NCI-H128 (cell line): Measurements from ENCODE around the gene AP5B1.
"Not testable (repeated sequence)": the region's sequence is repeated elsewhere in the genome, so short reads cannot be mapped to it uniquely, and the experiment has no call there.

ENCODE experiments used
- DNase-seq: peaks from one replicate; lab custom pipeline; 2025; ENCODE audit not compliant: unreplicated experiment; lab: John Stamatoyannopoulos, UW

The AP5B1 gene

GRCh38 chr11:65767806-65768205 is 13.0 kb downstream of the AP5B1 start:
- DNase-seq, result not testable (repeated sequence)

- no peak for DNase-seq
These were observed 13.4 kb downstream of the AP5B1 start for GRCh38 chr11:65767406-65767805.

GRCh38 chr11:65766535-65766934 is 14.2 kb downstream of the AP5B1 start:
- DNase-seq, result no peak

GRCh38 chr11:65764434-65764833 is 16.3 kb downstream of the AP5B1 start:
- DNase-seq, result no peak

- not testable (repeated sequence) for DNase-seq
These were observed 18.0 kb downstream of the AP5B1 start for GRCh38 chr11:65762816-65763215.

GRCh38 chr11:65762169-65762568 is 18.6 kb downstream of the AP5B1 start:
- not testable (repeated sequence) for DNase-seq

- DNase-seq, result no peak
These were observed 35.7 kb downstream of the AP5B1 start for GRCh38 chr11:65745049-65745448.

- DNase-seq, result no peak
These were observed 36.1 kb downstream of the AP5B1 start for GRCh38 chr11:65744699-65745042.

- DNase-seq, result no peak
These were observed 36.6 kb downstream of the AP5B1 start for GRCh38 chr11:65744026-65744698.

GRCh38 chr11:65743681-65744025 is 37.1 kb downstream of the AP5B1 start:
- no peak for DNase-seq

- no peak for DNase-seq
These were observed 38.4 kb downstream of the AP5B1 start for GRCh38 chr11:65742353-65742752.

- DNase-seq, result no peak
These were observed 39.6 kb downstream of the AP5B1 start for GRCh38 chr11:65741185-65741584.

- no peak for DNase-seq
These were observed 41.8 kb downstream of the AP5B1 start for GRCh38 chr11:65739022-65739421.

GRCh38 chr11:65736810-65737209 is 44.0 kb downstream of the AP5B1 start:
- no peak for DNase-seq

- DNase-seq, result not testable (repeated sequence)
These were observed 45.7 kb downstream of the AP5B1 start for GRCh38 chr11:65735111-65735510.

GRCh38 chr11:65730461-65730860 is 50.3 kb downstream of the AP5B1 start:
- DNase-seq, result no peak

GRCh38 chr11:65727865-65728264 is 52.9 kb downstream of the AP5B1 start:
- DNase-seq, result no peak

GRCh38 chr11:65726660-65727059 is 54.1 kb downstream of the AP5B1 start:
- no peak for DNase-seq
